ENCODE data around the gene ADGRL3. TPM values are rescaled to one million over a fixed set of nuclear protein-coding genes. Genes with fewer than 3 reads are reported as not detected.
"Not testable (repeated sequence)": the region's sequence is repeated elsewhere in the genome, so short reads cannot be mapped to it uniquely, and the experiment has no call there.

The ADGRL3 gene
- total RNA-seq, 1 donor from 2014 or later: 0.08 TPM

DNA sequence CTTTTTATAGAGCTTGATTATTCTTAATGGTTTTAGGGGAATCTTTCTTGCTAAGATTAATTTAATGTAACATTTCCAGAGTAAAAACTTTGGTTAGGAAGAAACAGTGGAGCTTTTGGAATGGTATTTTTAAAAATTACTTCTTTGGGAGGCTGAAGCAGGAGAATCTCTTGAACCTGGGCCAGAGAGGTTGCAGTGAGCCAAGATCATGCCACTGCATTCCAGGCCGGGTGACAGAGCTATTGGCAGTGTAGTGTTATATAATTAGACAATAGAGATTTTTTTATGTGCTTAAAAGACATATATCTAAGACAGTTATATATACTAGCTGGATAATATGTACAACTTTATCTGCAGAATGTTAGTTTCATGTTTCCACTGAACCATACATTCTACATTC is 585.6 kb downstream of the ADGRL3 start:
- DNase-seq (ENCODE audit: low read depth): no peak

- DNase-seq (ENCODE audit: low read depth): no peak
Measured at GRCh38 chr4:61786211-61786610, 586.1 kb downstream of the ADGRL3 start.

DNA sequence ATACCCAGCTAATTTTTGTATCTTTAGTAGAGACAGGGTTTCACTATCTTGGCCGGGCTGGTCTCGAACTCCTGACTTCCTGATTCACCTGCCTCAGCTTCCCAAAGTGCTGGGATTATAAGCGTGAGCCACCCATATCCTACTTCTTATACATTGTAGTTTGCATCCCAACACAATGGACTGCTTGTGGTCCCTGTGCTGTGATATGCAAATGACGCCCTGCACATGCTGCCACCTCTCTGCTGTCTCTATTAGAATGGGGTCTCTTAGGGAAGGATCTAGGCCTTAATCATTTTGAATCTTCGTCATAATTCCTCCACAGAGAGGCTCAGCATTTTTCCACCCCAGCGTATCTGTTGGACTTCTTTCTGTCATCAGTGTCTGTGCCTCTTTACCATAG is 595.9 kb downstream of the ADGRL3 start:
- no peak for DNase-seq (ENCODE audit: low read depth)

- no peak for DNase-seq (ENCODE audit: low read depth)
Measured at GRCh38 chr4:61799794-61800193, 599.7 kb downstream of the ADGRL3 start.

- no peak for DNase-seq (ENCODE audit: low read depth)
Measured at GRCh38 chr4:61805227-61805626, 605.1 kb downstream of the ADGRL3 start.

- DNase-seq (ENCODE audit: low read depth): no peak
Measured at GRCh38 chr4:61805979-61806378, 605.9 kb downstream of the ADGRL3 start.

DNA sequence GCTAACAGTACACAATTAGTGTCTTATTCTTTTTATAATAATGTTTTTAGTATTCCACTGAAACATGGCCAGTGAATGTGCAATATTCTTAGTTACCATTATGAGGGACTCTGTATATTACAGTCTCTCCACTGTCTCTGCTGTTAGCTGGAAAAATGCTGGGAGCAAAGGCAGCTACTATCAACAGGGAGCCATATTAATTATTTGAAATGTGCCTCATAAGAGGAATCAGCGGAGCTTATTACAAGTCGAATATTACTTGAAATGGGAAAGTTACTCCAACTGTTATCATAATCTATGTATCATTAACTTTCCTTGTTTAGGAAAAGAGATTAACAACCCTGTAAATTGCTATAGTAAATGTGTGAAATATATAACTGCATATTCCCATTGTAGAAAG is 612.0 kb downstream of the ADGRL3 start:
- DNase-seq (ENCODE audit: low read depth): no peak

GRCh38 chr4:61817071-61817470 is 616.9 kb downstream of the ADGRL3 start:
- no peak for DNase-seq (ENCODE audit: low read depth)

DNA sequence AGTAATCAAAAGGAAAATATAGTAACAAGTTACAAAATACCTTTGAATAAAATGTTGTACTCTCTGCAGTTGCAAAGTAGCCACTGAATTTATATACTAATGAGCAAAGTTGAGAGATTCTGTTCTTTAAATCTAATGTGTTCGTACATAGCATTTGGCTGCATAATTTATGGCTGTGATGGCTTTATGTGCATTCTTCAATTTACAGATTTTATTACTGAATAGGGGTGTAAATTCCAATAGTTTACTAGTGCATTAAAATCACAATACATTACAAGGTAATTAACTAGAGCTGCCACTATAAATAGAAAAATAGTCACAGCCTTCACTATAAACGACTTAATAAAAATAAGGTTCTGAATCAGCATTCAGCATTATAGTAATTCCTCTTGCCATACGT is 620.0 kb downstream of the ADGRL3 start:
- no peak for DNase-seq (ENCODE audit: low read depth)

GRCh38 chr4:61824454-61824853 is 624.3 kb downstream of the ADGRL3 start:
- no peak for DNase-seq (ENCODE audit: low read depth)

- no peak for DNase-seq (ENCODE audit: low read depth)
Measured at GRCh38 chr4:61827907-61828391, 627.8 kb downstream of the ADGRL3 start.

DNA sequence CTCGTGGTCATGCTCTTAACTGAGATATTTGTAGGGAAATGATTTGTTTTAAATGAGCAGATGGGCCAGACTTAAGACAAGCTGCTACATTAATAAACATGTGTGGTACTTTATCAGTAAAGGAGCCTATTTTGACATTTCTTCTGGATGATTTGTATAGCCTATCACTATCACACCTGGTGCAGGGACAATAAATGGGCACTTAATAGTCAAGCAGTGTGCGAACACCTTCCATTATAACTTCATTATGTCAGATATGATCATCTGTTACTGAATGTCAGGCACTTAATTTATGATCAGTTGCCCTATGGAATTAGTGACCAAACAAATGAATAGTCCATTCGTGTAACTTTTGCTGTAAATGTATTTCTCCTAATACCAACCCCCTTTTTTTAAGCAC is 628.8 kb downstream of the ADGRL3 start:
- DNase-seq (ENCODE audit: low read depth): no peak

DNA sequence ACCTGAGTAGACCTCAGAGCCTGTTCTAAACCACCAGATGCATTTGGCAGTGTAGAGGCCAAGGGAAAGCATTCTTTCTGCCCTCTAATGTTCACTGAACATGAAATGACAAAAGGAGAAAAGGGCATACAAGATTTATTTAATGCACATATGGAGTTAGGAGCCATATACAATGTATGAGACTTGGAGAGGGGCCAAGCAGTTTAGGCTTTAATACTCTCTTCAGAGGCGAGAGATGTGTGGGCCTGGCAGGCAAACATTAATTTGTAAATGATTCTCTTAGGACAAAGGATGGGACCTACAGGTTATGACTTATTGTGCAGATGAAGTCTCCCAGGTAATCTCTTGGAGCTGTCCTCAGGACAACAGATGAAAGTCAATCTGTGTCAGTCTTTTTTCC is 631.9 kb downstream of the ADGRL3 start:
- DNase-seq (ENCODE audit: low read depth): no peak

GRCh38 chr4:61837395-61837794 is 637.3 kb downstream of the ADGRL3 start:
- DNase-seq (ENCODE audit: low read depth): no peak

GRCh38 chr4:61838072-61838471 is 637.9 kb downstream of the ADGRL3 start:
- no peak for DNase-seq (ENCODE audit: low read depth)

DNA sequence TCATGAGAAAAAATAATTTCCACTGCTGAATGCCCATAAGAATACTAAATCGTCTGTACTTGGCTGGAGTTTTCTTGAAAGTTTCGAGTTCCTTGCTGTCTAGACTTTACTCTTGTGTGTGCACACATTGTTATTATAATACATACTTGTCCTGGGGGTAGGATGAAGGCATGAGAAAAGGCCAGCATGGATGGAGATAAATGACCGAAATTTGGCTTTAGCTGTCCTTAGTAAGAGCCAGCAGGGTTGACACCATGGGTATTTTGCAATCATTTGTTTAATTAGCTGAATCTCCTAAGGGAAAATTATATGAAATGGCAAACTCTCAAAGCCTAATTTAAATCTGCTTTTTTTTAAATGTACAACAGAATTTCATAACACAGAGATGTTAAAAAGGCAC is 641.6 kb downstream of the ADGRL3 start:
- DNase-seq (ENCODE audit: low read depth): no peak

GRCh38 chr4:61851126-61851525 is 651.0 kb downstream of the ADGRL3 start:
- no peak for DNase-seq (ENCODE audit: low read depth)

DNA sequence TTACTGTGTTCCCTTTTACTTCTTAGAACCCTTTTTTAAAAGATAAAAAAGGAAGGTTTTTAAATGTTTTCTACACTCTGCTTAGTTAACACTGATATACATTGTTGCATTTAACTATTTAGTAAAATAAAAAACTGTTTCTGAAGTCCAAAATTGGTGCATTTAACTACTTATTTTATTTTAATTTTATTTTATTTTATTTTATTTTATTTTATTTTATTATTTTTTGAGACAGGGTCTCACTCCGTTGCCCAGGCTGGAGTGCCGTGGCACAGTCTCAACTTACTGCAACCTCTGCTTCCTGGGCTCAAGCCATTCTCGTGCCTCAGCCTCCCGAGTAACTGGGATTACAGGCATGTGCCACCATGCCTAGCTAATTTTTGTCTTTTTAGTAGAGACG is 652.0 kb downstream of the ADGRL3 start:
- not testable (repeated sequence) for DNase-seq (ENCODE audit: low read depth)

DNA sequence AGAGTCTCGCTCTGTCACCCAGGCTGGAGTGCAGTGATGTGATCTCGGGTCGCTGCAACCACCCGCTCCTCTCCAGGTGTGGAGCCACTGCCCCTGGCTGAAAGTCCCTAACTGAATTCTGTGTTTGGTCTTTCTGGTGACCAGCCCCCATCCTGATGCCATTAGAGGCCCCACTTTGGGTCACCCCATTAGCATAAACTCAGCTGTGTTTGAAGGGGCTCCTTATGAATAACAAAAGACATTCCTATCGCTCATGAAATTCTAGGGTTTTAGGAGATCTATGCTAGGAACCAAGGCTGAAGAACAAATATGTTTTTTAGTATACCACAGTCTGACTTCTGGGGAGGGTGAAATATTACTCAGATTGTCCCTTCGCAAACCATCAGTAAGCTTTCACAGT is 652.9 kb downstream of the ADGRL3 start:
- no peak for DNase-seq (ENCODE audit: low read depth)

DNA sequence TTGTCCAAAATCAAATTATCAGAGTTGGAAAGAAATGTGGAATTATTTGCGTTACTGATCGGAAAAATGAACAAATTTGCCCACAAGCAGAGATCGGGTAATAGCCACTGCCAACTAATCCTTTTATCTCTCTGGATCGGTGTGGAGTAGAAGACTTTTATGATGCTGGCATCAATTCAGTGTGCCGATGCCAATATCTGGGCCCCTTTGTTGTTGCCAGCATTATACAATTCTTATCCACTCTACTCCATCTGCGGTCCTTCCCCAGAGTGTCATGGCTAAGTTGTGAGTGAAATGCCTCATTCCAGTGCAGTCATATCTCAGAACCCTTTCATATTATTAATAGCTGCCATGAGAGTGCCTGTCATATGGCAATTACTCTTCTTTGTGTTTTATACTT is 660.2 kb downstream of the ADGRL3 start:
- DNase-seq (ENCODE audit: low read depth): no peak

DNA sequence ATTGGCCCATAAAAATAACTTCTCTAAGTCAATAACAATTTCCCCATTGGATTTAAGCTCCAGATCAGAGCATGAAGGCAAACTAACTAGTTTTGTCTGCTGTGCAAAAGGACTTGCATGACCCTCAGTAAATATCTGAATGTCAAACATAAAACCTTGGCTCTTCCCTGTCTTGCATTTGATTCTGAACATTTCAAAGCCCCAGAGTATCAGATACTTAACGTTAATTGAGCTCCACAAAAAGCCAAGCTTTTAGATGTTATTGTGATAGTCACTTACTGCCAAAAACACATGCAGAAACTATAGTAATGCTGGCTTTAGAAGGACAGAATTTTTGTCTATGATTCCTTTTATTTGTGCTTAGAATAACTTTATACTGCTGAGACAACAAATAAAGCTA is 664.2 kb downstream of the ADGRL3 start:
- DNase-seq (ENCODE audit: low read depth): no peak

DNA sequence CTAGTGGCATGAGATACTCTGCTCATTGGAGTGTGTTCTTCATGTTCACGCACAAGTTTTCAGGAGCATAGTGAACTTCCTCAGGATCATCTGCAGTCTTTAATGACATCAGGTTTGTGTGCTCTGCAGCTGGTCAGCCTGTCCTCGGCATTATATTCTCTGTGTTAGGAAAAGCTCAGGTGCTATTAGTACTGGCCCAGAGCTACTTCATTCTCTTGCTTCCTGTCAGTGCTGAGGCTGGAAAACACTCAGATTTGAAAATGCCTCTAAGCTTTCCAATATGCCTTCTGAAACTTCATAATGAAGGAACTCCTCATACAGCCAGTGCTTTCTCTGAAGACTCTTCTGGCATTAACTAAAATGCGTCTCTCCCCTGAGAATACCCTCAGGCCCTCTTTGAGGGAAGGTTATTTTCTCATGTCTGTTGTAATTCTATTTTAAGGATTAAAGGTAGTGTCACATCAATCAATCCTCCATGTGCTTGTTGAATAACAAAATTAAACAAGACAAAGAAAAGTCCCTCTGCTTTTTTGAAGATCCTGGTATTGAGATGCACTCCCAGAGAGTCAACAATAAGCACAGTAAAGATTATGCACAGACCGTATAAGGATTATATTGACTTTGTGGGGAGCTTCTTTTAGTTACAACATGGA is 666.4 kb downstream of the ADGRL3 start:
- DNase-seq (ENCODE audit: low read depth): no peak

GRCh38 chr4:61872983-61873382 is 672.9 kb downstream of the ADGRL3 start:
- DNase-seq (ENCODE audit: low read depth): no peak

DNA sequence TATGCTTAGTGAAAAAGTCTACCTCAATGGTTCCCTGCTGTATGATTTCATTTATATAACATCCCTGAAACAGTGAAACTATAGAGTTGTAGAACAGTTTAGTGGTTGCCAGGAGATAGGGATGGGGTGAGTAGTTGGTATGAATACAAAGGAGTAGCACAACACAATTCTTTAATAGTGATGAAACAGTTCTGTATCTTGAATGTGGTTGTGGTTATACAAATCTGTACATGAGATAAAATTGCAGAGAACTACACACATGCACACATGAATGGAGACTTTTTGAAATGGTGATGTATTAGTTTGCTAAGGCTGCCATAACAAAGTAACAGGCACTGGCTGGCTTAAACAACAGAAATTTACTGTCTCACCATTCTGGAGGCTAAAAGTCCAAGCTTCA is 677.1 kb downstream of the ADGRL3 start:
- DNase-seq (ENCODE audit: low read depth): no peak
